HG02885 (cell line): ENCODE data around the gene YPEL1.
"Not testable (repeated sequence)": the region's sequence is repeated elsewhere in the genome, so short reads cannot be mapped to it uniquely, and the experiment has no call there.

Source experiments
- ATAC-seq: cut with Tn5 transposase; IDR thresholded peaks from one replicate; pipeline ENCODE4 v1.9.1; 2021; ENCODE audit warnings: mild to moderate bottlenecking; ENCODE audit not compliant: unreplicated experiment, poor library complexity

Gene YPEL1

GRCh38 chr22:21754523-21754922 is 18.9 kb upstream of the YPEL1 start:
- no peak for ATAC-seq

- ATAC-seq: no peak
Observed at GRCh38 chr22:21753374-21754111, 17.9 kb upstream of the YPEL1 start.

GRCh38 chr22:21752276-21752675 is 16.7 kb upstream of the YPEL1 start:
- ATAC-seq: no peak

GRCh38 chr22:21745948-21746347 is 10.4 kb upstream of the YPEL1 start:
- no peak for ATAC-seq

GRCh38 chr22:21744917-21745316 is 9.3 kb upstream of the YPEL1 start:
- ATAC-seq: not testable (repeated sequence)

GRCh38 chr22:21741790-21742189 is 6.2 kb upstream of the YPEL1 start:
- ATAC-seq: no peak

- ATAC-seq: no peak
Observed at GRCh38 chr22:21741059-21741458, 5.5 kb upstream of the YPEL1 start.

GRCh38 chr22:21739828-21740377 is 4.3 kb upstream of the YPEL1 start:
- no peak for ATAC-seq

GRCh38 chr22:21738966-21739365 is 3.4 kb upstream of the YPEL1 start:
- no peak for ATAC-seq

GRCh38 chr22:21738081-21738480 is 2.5 kb upstream of the YPEL1 start:
- no peak for ATAC-seq

- no peak for ATAC-seq
Observed at GRCh38 chr22:21736948-21737347, 1.4 kb upstream of the YPEL1 start.

GRCh38 chr22:21736084-21736642 is 569 bp upstream of the YPEL1 start:
- no peak for ATAC-seq

GRCh38 chr22:21734540-21735199 is 924 bp downstream of the YPEL1 start:
- ATAC-seq: no peak

GRCh38 chr22:21731503-21731902 is 4.1 kb downstream of the YPEL1 start:
- no peak for ATAC-seq

GRCh38 chr22:21730535-21731308 is 4.9 kb downstream of the YPEL1 start:
- no peak for ATAC-seq

- not testable (repeated sequence) for ATAC-seq
Observed at GRCh38 chr22:21729184-21729583, 6.4 kb downstream of the YPEL1 start.

- no peak for ATAC-seq
Observed at GRCh38 chr22:21728270-21728669, 7.3 kb downstream of the YPEL1 start.

GRCh38 chr22:21727768-21728167 is 7.8 kb downstream of the YPEL1 start:
- ATAC-seq: no peak

- ATAC-seq: no peak
Observed at GRCh38 chr22:21727159-21727558, 8.4 kb downstream of the YPEL1 start.

- no peak for ATAC-seq
Observed at GRCh38 chr22:21726650-21727049, 8.9 kb downstream of the YPEL1 start.
